Heart left ventricle (tissue), 13 donors: ENCODE results near the gene CCDC146.
"Not testable (repeated sequence)": the region's sequence is repeated elsewhere in the genome, so short reads cannot be mapped to it uniquely, and the experiment has no call there.

ENCODE experiments used
- POLR2A ChIP-seq, 2 donors: fragments of 450-650 bp; IDR thresholded peaks; one replicate each; pipeline ENCODE4 v1.6.1; 2017; ENCODE audit warnings: antibody characterized with exemption in 2 of 2, mild to moderate bottlenecking in 2 of 2, moderate library complexity in 2 of 2
- TF ChIP-seq, protein P1 (sequence below), 12 donors: fragments of 200-600 bp; sonication (generic) in 4 of 12; IDR thresholded peaks; one replicate each; pipeline versions ENCODE4 v1.5.0 to v1.8.0; 2018 to 2022; ENCODE audit warnings: antibody characterized with exemption in 12 of 12, mild to moderate bottlenecking in 5 of 12
- donor health status: ischemic (EF 13 %, LVEDD 7.1; RV severe dilation, severe dysfunction).
- donor health status: DM: no; HTN: yes; CAD: no.
- donor health status: DM: no; HTN: no; CAD: no.
- donor health status: ischemic (EF 25% LVEDD 6.9; RV normal size, moderate dysfunction).
- donor health status: ischemic (EF 25% LVEDD 5.7; RV mildly dilated, moderate dysfunction).
- donor health status: ischemic (EF 35%, LVEDD 5.7; RV mildly dilated, moderate dysfunction).
- donor health status: nonischemic (EF 11% LVEDD 7.7; RV severe dilation, severe dysfunction).
- donor health status: DM: yes; HTN: yes; CAD: no.
- donor health status: PGD.
- donor health status: ischemic (EF 29% LVEDD 5.4; RV normal size, mild dysfunction).
- donor health status: nonischemic (EF 23%, LVEDD 6.1; RV moderate dilation, normal function).

DNA sequence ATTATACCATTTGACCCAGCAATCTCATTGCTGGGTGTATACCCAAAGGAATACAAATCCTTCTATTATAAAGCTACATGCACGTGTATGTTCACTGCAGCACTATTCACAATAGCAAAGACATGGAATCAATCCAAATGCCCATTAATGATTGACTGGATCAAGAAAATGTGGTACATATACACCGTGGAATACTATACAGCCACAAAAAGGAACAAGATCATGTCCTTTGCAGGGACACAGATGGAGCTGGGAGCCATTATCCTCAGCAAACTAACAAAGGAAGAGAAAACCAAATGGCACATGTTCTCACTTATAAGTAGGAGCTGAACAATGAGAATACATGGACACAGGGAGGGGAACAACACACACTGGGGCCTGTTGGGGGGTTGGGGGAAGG is 211.6 kb downstream of the CCDC146 start:
- TF ChIP-seq POLR2A (IDR thresholded peaks at IDR 0.05), result not testable (repeated sequence)
- TF ChIP-seq, protein P1, sequence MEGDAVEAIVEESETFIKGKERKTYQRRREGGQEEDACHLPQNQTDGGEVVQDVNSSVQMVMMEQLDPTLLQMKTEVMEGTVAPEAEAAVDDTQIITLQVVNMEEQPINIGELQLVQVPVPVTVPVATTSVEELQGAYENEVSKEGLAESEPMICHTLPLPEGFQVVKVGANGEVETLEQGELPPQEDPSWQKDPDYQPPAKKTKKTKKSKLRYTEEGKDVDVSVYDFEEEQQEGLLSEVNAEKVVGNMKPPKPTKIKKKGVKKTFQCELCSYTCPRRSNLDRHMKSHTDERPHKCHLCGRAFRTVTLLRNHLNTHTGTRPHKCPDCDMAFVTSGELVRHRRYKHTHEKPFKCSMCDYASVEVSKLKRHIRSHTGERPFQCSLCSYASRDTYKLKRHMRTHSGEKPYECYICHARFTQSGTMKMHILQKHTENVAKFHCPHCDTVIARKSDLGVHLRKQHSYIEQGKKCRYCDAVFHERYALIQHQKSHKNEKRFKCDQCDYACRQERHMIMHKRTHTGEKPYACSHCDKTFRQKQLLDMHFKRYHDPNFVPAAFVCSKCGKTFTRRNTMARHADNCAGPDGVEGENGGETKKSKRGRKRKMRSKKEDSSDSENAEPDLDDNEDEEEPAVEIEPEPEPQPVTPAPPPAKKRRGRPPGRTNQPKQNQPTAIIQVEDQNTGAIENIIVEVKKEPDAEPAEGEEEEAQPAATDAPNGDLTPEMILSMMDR (IDR thresholded peaks at IDR 0.05), result not testable (repeated sequence)
